GM18499 (cell line): ENCODE results near the gene RAD18.

Experiments used
- ATAC-seq: cut with Tn5 transposase; IDR thresholded peaks from one replicate; pipeline ENCODE4 v1.9.1; 2021; ENCODE audit warnings: moderate number of reproducible peaks; ENCODE audit not compliant: insufficient read depth, unreplicated experiment

Gene RAD18

GRCh38 chr3:8967553-8967952, 4.3 kb upstream of the RAD18 start:
- no peak for ATAC-seq

GRCh38 chr3:8966820-8967348, 3.6 kb upstream of the RAD18 start:
- ATAC-seq = no peak

GRCh38 chr3:8966150-8966819, 3.0 kb upstream of the RAD18 start:
- no peak for ATAC-seq

- ATAC-seq = no peak
Measured at GRCh38 chr3:8964436-8965370, 1.4 kb upstream of the RAD18 start.

- ATAC-seq = no peak
Measured at GRCh38 chr3:8962226-8962861, 928 bp downstream of the RAD18 start.

- ATAC-seq = no peak
Measured at GRCh38 chr3:8959668-8960067, 3.6 kb downstream of the RAD18 start.

GRCh38 chr3:8954938-8955763, 8.1 kb downstream of the RAD18 start:
- peak; percentile 83 for ATAC-seq

- no peak for ATAC-seq
Measured at GRCh38 chr3:8953313-8953712, 10.0 kb downstream of the RAD18 start.

GRCh38 chr3:8952130-8952529, 11.1 kb downstream of the RAD18 start:
- no peak for ATAC-seq

GRCh38 chr3:8945890-8946600, 17.2 kb downstream of the RAD18 start:
- ATAC-seq = no peak

GRCh38 chr3:8942746-8943488, 20.4 kb downstream of the RAD18 start:
- no peak for ATAC-seq

GRCh38 chr3:8942115-8942514, 21.2 kb downstream of the RAD18 start:
- ATAC-seq = no peak

GRCh38 chr3:8938021-8938420, 25.3 kb downstream of the RAD18 start:
- ATAC-seq = no peak

- no peak for ATAC-seq
Measured at GRCh38 chr3:8937064-8938020, 25.9 kb downstream of the RAD18 start.

- no peak for ATAC-seq
Measured at GRCh38 chr3:8932507-8932906, 30.8 kb downstream of the RAD18 start.

- ATAC-seq = no peak
Measured at GRCh38 chr3:8931342-8931741, 31.9 kb downstream of the RAD18 start.

- no peak for ATAC-seq
Measured at GRCh38 chr3:8929860-8930259, 33.4 kb downstream of the RAD18 start.

- ATAC-seq = no peak
Measured at GRCh38 chr3:8914491-8914890, 48.8 kb downstream of the RAD18 start.
